GM12878 (cell line): ENCODE data around the gene MICA.

Source experiments
- CREB1 ChIP-seq: IDR thresholded peaks from 2 replicates; pipeline ENCODE4 v1.6.1; 2012; ENCODE audit warnings: low read depth, mild to moderate bottlenecking, inconsistent platforms
- ELK1 ChIP-seq: IDR thresholded peaks from 2 replicates; pipeline ENCODE4 v1.6.1; 2012; ENCODE audit warnings: low read depth, low read length, improper control_type of control experiment
- MYC ChIP-seq: IDR thresholded peaks from 2 replicates; pipeline ENCODE4 v1.6.1; 2011; ENCODE audit warnings: mild to moderate bottlenecking, low read length, moderate library complexity, inconsistent platforms; ENCODE audit not compliant: insufficient read depth, insufficient replicate concordance, insufficient read length, severe bottlenecking
- POLR2AphosphoS5 ChIP-seq: IDR thresholded peaks from 2 replicates; pipeline ENCODE4 v1.6.1; 2011; ENCODE audit warnings: mild to moderate bottlenecking, low read length, inconsistent platforms
- RAD21 ChIP-seq: IDR thresholded peaks from 2 replicates; pipeline ENCODE4 v1.6.1; 2011; ENCODE audit warnings: mild to moderate bottlenecking, low read depth, low read length, moderate library complexity; ENCODE audit not compliant: insufficient read depth
- SIN3A ChIP-seq: IDR thresholded peaks from 2 replicates; pipeline ENCODE4 v1.6.1; 2012; ENCODE audit warnings: low read depth, low read length, improper control_type of control experiment
- SMAD1 ChIP-seq: fragments of 450-650 bp; IDR thresholded peaks from 2 replicates; pipeline ENCODE4 v1.6.1; 2018; ENCODE audit warnings: mild to moderate bottlenecking, low read depth; ENCODE audit not compliant: partially characterized antibody
- TCF12 ChIP-seq: IDR thresholded peaks from 2 replicates; pipeline ENCODE4 v1.6.1; 2011; ENCODE audit warnings: low read depth, mild to moderate bottlenecking, low read length

- TF ChIP-seq SMAD1, result no peak
- TF ChIP-seq RAD21, result no peak
- TF ChIP-seq POLR2AphosphoS5, result no peak
- TF ChIP-seq TCF12, result no peak
- TF ChIP-seq CREB1, result no peak
- TF ChIP-seq MYC, result no peak
- no peak for TF ChIP-seq ELK1
- TF ChIP-seq SIN3A, result no peak
Measured at GRCh38 chr6:31419842-31420241, 16.4 kb downstream of the MICA start.
